GM21528 (cell line): ENCODE data around the gene ARHGEF26.

Experiments used
- ATAC-seq: cut with Tn5 transposase; IDR thresholded peaks from one replicate; pipeline ENCODE4 v1.9.1; 2021; ENCODE audit warnings: mild to moderate bottlenecking, moderate library complexity; ENCODE audit not compliant: unreplicated experiment, low FRiP score

ARHGEF26 gene

DNA sequence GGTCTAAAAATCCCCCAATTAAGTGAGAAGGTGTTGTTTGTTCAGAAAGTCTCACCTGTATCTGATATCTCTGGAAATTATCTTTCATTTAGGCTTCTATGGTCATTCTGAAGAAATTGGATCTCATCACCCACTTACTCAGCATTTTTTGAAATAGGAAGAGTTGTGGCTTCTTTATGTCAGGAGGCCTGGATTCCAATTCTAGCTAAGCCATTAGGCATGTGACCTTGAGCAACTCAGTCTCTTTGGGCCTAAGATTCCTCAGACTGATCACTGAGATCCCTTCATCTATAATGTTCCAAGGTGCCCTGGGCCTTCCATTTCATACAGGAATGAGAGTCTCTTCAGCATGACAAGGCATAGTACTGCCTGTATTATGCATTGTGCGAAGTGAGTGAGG, 70.3 kb downstream of the ARHGEF26 start:
- no peak for ATAC-seq

DNA sequence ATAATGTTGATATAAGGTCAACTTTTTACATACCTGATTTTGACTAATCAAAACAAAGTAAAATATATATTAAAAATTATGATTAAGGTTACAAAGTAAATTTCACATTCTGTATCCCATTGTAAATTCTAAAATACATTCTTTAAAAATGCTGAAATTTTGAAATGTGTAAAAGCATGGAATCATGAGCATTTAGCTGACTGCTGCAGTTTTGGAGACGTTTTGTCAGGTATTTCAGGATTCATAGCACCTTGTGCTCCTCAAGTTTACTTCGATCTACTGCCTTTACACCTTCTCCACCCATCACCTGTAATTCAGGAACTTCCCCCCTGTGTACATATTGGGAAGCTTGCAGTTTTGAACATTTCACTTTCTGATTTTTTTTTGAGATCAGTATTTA, 71.0 kb downstream of the ARHGEF26 start:
- ATAC-seq = no peak

DNA sequence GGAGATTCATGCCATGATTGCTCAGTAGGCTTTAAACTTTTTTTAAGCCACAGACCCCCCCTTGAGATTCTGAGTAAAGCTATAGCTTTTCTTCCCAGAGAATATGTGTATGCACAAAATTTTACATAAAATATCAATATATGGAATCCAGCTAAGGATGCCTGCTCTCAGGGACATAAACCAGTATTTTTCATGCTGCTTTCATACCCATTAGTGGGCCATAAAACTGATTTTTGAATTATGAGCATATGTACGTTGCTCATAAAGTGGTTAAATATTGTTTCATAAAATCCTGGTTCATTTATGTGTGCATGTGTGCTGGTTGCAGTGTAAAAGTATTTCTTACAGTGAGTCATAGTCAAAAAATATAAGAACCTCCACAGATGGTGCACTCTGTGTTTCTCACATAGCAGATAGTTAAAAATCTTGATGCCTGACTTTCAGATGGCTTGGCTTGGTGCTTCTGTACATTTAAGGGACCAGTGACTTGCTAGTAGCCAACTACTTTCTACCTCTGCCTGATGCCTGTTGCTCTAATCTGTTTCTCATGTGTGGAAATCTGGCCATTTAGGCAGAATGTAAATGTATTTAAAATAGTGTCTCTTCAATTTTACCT, 71.9 kb downstream of the ARHGEF26 start:
- ATAC-seq = no peak

DNA sequence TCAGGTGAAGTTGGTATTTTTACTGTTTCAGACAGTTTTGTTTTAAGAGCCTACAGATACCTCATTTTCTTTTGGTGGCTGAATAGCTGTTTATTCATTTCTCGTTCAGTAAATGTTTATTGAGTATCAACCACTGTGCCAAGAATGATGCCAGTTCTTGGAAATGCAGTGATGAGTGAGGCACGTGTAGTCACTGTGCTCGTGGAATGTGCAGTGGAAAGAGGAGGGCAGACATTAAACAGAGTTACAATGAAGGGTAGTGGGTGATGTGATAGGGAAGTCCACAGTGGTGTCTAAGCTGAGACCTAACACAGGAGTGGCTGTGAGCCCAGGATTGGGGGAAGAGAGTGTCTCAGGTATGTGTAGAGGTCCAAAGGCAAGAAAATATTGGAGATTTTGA, 73.7 kb downstream of the ARHGEF26 start:
- no peak for ATAC-seq

DNA sequence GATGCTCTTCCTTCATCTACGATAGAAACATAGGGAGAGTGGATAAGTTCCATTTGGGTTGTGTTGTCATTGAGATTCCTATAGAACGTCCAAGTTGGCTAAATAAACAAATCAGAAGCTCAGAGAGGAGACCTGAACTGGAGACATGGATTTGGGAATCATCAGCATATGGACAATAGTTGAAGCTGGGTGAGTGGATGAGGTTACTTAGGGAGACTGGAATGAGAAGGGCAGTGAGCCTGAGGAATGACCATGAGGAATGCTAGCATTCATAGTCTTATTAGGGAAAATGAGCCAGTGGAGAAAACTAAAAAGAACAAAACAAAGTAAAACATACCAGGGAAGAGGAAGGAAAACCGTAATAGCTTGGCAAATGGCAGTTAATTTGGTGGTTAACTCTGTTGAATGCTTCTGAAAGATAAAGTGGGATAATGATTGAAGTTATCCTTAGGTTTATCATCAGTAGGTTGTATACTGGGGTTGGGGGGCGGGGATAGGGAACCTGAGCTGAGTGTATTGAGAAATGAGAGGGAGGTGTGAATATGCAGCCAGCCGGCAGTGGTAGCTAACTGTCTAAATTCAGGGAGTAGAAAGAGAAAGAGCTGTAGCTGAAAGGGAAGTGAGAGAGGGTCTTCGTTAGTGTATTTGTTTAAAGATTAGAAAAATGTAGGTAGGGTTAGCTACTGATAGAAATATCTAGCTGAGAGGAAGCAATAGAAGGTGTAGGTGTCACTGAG, 74.6 kb downstream of the ARHGEF26 start:
- no peak for ATAC-seq

DNA sequence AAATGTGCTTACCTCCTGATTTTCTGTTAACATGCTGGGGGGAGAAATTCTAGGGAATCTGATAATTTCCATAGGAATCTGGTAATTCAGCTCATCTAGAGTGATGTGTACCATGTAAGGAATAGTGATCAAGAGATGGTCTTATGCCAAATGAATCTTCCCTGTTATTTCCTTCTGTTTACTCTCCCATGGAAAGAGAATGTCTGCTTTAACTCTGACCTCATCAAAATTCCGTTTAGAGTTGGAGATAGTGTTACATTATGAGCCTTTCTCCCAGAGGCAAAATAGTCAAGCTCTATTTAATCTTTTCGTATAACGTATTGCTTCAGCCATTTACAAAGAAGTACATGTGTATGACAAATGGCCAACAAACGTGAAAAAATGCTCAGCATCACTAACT, 76.6 kb downstream of the ARHGEF26 start:
- ATAC-seq = no peak

DNA sequence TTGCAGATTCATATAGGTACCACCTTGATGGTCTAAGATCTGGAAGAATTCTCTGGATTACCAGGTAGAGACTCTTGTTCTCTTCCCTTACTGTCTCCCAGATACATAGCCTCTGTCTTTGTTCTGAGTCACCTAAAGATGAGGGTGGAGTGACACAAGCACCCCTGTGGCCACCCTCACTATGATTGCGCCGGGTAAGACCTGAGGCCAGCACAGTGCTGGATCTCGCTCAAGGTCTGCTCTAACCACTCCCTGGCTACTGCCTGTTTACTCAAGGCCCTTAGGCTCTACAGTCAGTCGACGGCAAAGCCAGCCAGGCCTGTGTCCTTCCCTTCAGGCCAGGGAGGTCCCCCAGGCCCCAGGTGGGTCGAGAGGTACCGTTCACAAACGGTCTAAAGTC, 88.3 kb downstream of the ARHGEF26 start:
- no peak for ATAC-seq

DNA sequence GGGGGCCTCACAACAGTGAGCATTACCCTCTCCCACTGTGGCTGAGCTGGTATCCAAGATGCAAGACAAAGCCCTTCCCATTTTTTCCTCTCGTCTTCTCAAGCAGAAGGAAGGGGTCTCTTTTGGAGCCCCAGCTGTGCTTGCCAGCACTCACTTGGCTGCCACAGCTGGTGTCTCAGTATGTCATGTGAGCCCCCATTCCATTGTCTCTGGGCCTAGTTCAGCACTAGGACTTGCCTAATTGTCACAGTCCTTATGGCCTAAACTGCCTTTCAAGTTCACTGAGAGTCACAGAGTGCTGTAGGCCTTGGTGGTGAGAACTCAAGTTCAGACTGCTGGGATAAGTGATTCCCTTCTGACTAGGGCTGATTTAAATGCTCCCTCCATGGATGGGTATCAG, 89.8 kb downstream of the ARHGEF26 start:
- ATAC-seq = no peak

DNA sequence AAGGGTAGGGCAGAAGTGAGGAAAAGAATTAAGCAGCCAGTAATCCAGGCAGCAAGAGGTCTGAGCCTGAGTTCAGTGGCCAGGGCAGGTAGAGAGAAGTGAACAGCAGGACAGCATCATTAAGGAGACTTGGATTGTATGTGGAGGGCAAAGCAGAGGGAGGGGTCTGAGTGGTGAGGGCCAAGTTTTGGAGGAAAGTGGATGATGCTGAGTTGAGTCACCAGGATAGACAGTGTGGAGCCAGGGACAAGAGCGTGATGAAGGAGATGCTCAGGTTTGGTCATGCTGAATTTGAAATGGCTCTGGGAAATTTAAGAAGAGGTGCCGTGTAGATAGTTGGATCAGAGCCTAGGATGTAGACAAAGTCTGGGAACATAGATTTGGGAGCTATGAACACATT, 93.1 kb downstream of the ARHGEF26 start:
- ATAC-seq = no peak

DNA sequence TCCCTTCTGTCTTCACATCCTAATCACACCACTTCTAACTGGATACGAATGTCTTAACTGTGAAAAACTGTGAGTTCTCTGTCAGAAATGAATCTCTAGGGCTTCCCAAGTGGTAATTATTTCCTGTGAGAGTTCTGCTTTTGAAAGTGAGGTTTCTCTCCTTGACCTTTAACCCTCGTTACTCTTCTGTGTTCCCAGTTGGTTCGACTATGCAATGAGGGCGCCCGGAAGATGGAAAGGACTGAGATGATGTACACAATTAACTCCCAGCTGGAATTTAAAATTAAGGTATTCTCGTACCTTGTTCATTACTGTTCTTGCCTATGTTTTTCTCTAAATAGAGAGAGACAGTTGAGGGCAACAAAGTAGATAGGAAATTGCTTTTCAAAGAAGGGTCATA, 96.5 kb downstream of the ARHGEF26 start:
- ATAC-seq = no peak

DNA sequence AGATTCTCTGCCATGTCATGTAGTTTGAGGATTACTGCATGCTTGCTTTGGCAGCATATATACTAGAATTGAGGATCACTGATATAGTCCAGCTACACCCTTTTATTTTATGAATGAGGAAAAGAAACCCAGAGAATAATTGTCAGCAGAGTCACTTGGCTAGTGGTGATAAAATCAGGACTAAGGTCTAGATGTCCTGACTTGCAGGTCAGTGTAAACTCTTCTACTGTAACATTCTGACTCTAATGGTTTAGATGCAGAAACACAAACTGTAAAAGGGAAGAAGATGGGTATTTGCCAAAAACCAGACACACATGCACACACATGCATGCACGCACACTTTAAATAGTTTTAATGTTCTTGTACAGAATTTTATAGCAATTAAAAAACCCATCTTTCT, 97.5 kb downstream of the ARHGEF26 start:
- ATAC-seq = no peak

DNA sequence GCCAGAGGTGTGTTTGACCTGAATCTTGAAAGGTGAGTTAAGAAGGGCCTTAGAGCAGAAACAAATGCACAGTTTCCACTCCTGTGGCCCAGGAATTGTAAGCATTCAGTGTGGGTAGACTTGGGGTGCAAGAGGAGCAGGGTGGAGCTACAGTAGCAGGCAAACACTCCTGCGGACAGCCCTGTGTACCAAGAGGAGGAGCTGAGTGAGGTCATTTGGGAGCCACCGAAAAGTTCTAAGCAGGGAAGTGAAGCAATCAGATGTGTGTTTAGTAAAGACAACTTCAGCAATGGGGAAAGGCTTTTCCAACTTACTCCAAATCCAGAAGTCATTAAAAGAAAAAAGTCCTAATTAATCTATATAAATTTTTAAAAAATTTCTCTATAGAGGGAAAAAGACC, 99.3 kb downstream of the ARHGEF26 start:
- no peak for ATAC-seq

DNA sequence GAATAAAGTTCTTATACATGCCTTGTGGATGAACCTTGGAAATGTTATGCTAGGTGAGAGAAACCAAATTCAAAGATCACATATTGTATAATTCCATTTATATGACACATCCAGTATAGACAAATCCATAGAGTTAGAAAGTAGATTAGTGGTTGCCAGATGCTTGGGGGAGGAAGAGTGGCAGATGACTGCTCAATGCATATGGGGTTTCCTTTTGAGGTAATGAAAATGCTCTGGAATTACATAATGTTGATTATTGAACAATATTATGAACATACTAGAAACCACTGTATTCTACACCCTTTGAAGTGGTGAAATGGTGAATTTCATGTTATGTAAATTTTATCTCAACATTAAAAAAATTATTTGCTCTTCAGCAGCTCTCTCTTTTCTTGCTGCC, 102.3 kb downstream of the ARHGEF26 start:
- no peak for ATAC-seq

DNA sequence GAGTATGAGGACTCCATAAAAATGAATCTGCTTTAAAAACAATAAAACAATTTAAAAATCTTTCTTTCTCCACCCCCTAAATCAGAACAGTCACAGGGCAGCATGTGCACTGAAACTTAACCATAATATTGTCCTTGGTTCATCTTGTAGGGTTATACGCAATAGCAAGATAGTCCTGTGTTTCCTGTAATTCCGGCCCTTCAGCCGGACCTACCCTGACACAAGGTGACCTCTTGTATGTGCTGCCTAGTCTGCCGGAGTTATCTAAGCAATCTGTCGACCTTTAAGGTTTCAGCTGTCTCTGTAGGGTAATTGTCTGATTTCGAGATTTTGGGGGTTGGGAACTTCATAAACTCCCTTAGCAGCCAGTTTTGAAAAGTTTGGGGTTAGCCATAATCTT, 103.2 kb downstream of the ARHGEF26 start:
- no peak for ATAC-seq

DNA sequence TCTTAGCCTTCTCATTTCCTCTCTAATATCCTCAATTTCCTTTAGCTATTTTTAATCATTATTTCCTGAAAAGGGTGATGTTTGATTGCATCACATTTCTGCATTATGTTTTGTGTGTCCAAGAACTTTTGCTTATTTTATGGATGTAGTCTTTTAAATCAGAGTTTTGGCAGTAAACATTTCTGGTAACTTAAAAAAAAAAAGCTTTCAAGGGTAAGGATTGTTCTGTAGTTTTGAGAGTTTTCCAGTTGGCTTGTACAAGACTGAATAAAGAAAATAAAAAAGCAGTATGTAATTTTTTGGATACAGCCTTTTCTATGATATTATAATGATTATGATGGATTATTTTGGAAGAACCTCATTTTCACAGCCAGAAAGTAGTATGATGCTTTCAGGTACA, 103.7 kb downstream of the ARHGEF26 start:
- ATAC-seq = no peak

DNA sequence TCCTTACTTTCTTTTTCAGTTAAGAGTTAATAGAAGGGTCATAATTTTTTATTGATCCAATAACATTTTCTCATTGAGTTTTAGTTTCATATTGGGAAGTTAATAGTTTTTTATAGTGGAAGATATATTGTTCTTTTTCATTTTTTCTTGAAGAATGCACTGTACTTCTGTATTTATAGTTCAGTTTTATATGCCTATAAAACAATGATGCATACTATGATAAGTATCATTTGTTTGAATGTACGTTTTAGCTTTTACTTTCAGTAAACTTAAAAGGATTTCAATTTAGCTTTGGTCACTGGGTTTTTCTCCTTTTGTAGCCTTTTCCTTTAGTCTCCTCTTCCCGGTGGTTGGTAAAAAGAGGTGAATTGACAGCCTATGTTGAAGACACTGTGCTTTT, 104.3 kb downstream of the ARHGEF26 start:
- no peak for ATAC-seq

DNA sequence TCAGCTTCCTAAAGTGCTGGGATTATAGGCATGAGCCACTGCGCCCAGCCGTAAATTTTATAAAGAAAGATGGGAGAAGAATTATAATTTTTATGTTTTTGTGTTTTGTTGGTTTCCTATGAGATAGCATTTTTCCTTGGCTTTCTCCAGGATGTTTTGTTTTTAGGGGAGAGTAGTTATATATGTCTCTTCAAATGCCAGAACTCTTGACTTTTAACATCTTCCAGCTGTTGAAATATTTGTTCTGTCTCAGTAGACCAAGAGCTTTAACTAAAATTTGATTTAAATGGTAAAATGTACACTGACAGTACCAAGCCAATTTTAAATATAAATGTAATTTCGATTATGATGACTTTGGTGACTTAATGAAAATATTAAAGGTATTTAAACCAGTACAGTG, 106.3 kb downstream of the ARHGEF26 start:
- no peak for ATAC-seq

DNA sequence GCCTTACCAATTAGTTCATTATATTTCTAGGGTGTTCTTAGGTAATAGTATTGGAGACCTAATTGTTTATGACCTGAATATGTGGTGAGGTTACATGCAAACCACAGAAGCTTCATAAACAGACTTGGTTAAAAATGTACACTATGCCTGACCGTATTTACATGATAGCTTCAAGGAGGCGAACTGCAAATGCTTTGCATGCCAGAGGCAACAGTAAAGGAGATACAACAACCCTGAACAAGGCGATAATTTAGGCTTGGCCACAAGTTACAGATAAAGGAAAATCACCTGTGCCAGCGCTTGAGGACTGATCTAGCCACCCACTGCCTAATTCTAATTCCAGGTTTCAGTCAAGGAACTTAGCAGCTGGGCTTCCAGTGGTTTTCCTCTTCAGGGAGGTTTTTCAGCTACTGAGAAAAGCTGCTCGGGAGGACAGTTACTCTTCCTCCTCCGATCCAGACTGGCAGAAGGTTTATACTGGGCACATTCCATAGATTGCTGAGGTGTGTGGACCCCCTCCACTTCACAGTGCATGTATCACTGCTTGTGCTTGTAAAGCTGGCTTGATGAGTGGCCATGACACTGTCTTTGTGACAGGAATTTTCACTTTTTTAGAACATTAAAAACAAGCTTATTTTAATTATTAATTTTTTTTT, 107.5 kb downstream of the ARHGEF26 start:
- ATAC-seq = no peak

DNA sequence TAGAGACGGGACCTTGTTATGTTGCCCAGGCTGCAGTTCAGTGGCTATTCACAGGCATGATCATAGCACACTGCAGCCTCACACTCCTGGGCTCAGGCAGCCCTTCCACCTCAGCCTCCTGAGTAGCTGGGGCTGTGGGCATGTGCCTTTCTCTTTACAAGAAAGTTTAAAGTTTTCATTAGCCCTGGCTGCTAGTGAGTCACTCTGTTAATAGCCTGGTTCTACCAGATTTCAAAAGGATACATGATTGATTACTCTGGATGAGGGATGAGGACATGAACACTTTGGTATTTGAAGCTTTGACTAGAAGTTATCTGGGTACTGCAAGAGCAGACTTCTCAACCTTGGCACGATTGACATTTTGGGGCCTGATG, 108.0 kb downstream of the ARHGEF26 start:
- no peak for ATAC-seq

DNA sequence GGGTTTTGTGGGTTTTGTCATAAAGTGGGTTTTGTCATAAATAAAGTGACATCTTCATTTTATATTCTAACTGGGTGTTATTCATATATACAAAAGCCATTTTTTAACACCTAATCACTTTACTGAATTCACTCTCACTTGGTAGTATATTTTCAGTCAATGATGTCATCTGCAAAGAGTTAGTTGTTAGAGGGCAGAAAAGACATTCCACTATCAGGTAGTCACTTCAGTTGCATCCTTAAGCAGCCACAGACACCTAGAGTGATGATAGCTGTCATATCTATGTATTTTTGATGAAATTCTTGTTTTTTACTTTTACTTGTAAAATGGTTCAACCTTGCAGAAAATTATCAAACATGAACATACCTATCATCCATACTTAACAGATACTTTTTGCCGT, 114.1 kb downstream of the ARHGEF26 start:
- ATAC-seq = no peak

DNA sequence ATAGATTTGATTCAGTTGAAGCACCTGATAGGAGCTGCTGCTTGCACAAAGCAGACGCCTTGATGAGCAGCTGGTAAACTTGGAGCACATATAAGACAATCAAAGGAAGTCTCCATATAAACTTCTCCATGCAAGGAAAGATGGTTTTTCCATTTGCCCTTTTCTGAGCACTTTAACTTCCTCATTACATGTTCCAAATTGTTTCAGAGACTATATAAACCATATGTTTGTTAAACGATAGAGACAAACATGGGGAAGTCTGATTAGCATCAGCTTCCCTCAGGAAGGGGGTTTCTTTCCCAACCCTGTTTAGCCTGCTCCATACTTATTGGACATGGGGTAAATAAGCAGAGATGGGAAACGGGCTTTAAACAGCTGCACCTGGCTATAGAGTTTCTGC, 115.1 kb downstream of the ARHGEF26 start:
- ATAC-seq = no peak

DNA sequence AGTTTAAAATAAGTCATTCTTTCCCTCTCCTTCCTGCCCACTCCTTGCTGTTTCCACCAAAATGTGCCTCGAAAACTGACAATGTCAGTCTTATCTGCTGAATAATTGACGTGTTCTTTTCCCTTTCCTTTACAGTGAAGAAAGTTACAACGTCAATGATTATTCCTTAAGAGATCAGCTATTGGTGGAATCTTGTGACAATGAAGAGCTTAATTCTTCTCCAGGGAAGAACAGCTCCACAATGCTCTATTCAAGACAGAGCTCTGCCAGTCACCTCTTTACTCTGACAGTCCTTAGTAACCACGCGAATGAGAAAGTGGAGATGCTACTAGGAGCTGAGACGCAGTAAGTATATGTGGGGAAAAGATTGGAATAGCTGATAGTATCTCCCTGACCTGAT, 119.0 kb downstream of the ARHGEF26 start:
- no peak for ATAC-seq
